ENCODE measurements around the gene HLA-A.
"Not testable (repeated sequence)": the region's sequence is repeated elsewhere in the genome, so short reads cannot be mapped to it uniquely, and the experiment has no call there.

Gene HLA-A

DNA sequence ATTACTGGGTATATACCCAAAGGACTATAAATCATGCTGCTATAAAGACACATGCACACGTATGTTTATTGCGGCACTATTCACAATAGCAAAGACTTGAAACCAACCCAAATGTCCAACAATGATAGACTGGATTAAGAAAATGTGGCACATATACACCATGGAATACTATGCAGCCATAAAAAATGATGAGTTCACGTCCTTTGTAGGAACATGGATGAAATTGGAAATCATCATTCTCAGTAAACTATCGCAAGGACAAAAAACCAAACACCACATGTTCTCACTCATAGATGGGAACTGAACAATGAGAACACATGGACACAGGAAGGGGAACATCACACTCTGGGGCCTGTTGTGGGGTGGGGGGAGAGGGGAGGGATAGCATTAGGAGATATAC lies 37.7 kb downstream of the HLA-A start:
- not testable (repeated sequence) for H3K27ac ChIP-seq, H3K4me3 ChIP-seq

DNA sequence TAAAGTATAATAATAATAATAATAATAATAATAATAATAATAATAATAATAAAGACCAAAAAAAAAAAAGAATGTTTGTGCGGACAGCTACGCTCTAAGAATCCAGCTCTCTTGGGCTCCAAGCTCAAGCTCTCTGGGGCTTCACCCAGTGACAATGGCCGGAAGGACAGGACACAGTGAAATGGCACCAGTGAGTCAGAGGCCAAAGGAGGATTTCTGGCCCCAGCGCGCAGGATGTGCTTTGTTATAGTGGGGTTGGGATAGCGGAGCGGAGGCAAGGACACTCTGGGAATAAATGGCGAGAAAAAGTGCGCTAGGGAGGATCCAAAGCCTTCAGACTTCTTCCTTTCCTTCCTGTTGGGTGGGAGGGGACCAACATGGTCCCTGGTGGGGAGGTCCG lies 38.2 kb downstream of the HLA-A start:
- peak overlapping the region in 1 of 21 experiments; percentile 42 for H3K27ac ChIP-seq
- H3K4me3 ChIP-seq, result no peak overlapping the region

DNA sequence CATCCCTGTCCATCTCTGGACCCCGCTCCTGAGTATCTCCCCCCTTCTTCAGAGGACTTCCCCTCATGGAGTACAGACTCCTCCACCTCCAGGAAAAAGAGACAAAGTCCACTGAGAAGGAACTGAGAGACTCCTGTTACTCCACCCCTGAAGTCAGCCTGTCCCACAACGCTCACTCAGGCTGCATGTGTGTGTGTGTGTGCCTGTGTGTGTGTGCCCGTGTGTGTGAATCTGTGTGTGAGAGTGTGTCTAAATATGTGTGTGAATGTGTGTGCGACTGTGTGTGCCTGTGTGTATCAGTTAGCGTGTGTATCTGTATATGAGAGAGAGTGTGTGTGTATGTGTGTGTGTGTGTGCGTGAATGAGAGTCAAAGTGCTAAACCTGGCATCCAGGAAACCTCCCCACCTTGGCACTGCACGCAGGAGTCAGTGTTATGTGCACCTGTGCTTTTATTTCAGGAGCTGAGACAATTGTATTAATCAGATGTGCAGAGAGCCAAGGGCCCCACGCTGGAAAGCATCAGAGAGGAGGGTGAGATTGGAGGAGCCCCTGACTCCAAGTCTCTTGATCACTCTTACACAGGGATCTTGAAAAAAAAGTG lies 39.0 kb downstream of the HLA-A start:
- Histone ChIP-seq H3K4me3 (no peak overlapping the region), H3K27ac (peak overlapping the region in 1 of 21 experiments; percentile 42)

DNA sequence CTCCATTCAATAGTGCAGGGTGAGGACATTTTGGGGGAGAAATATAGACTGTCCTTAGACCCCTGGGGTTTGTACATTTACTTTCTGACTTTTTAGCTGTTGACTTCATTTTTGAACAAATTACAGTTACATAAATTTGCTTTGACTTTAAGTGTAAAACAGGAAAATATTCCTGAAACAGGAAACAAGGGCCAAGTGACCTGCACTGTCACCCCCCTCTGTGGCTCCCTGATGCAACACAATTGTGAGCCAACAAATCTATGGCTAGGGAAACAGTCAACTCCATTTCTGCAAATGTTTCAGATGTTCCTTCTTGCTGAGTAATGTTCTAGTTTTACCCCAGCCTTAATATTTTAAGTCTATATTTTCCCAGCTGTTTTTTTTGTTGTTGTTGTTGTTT lies 39.8 kb downstream of the HLA-A start:
- no peak overlapping the region for H3K27ac ChIP-seq
- H3K4me3 ChIP-seq, result no peak overlapping the region

DNA sequence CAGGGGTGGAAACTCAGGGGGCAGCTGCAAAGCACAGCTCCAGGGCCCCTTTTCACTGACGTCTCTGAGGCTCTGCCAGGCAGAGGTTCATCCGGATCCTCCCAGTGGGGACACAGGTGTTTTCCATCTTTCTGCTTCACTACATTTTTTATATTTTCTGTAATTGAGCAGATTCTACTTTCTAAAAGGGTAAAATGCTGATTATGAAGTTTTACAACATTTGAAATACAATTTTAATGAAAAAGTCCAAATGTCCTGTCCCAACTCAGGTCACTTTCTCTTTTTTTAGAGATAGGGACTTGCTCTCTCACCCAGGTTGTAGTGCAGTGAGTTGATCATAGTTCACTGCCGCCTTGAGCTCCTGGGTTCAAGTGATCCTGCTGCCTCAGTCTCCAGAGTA lies 41.9 kb downstream of the HLA-A start:
- Histone ChIP-seq H3K27ac (no peak overlapping the region), H3K4me3 (no peak overlapping the region)

DNA sequence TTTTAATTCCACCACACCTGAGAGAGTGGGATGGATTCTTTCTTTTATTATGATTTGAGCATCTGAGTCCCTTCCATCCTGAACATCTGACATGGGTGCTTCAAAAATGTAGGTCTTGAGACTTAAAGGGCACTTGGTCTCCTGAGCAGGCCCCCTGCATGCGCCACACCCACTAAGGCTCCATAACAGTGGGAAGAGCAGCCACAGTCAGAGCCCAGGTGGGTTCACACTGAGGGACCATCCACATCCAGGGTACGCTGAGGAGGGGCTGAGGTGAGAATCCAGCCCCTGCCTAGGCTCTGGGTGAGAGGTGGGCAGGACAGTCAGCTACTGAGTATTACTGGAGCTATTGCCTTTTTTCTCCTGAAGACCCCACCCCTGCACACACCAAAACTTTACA lies 42.7 kb downstream of the HLA-A start:
- no peak overlapping the region for H3K4me3 ChIP-seq
- no peak overlapping the region for H3K27ac ChIP-seq

DNA sequence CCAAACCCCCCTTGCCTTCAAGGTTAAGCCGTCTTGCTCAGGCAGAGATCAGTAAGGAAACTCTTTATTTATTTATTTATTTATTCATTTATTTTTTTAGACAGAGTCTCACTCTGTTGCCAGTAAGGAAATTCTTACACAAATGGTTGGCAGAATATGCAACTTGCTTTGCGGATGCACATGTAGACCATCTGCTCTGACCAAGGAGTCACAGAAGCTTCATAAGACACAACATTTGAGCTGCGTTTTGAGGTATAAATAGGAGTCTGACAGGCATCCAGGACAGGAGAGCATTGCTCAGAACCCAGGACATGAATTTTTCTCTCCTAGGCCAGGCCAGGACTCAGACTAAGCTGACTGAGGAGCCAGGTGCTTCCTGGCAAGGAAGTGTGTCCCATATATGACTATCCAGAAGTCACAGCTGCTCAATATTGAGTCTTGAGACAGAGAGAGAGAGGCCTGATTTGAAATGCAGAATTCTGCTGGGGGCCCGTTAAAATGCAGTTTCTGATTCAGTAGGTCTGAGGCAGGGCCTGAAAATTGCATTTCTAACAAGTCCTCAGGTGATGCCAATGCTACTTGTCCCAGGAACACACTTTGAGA lies 43.9 kb downstream of the HLA-A start:
- Histone ChIP-seq H3K4me3 (no peak overlapping the region), H3K27ac (no peak overlapping the region)

DNA sequence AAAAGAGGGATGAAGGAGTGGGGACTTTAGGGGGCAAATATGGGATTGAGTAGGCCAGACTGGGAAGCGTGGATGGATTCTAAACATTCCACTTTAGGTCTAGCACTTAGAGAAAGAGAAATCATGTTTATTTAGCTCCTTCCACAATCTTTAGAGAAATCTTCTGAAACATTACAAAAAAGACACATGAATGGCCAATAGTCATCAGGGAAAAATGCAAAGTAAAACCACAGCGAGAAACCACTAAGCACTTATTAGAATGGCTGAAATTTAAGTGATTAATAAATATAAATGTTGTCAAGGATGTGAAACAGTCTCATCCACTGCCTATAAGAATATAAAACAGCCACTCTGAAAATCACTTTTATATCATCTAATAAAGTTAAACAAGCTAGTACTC lies 46.9 kb downstream of the HLA-A start:
- no peak overlapping the region for H3K4me3 ChIP-seq
- H3K27ac ChIP-seq, result no peak overlapping the region

DNA sequence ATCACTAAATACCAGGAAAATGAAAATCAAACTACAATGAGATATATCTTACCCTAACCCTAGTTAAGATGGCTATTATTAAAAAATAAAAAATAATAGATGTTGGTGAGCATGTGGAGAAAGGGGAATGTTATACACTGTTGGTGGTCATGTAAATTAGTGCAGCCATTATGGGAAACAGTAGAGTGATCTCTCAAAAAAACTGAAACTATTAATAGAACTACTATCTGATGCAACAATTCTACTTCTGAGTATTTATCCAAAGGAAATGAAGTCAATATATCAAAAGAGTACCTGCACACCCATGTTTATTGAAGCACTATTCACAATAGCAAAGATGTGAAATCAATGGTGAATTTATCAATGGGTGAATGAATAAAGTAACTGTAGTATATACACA lies 48.6 kb downstream of the HLA-A start:
- H3K27ac ChIP-seq, result no peak overlapping the region
- H3K4me3 ChIP-seq, result no peak overlapping the region

DNA sequence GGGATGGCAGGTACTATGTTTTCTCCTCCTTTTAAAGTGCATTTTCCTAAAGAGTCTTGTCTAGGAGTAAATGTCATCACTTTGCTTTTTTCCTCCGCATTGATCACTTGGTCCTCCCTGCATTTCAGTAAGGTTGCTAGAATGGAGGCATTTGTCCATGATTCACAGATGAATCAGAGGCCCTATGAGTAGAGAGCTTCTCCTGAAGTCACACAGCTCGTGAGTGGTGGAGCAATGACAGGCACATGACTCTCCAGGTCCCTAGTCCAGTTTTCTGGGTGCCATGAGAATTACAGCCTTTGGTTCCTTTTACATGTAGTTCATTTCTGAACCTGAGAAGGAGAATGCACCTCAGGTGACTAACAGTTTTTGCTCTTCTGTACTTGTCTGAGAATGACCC lies 50.5 kb downstream of the HLA-A start:
- Histone ChIP-seq H3K27ac (no peak overlapping the region), H3K4me3 (no peak overlapping the region)

DNA sequence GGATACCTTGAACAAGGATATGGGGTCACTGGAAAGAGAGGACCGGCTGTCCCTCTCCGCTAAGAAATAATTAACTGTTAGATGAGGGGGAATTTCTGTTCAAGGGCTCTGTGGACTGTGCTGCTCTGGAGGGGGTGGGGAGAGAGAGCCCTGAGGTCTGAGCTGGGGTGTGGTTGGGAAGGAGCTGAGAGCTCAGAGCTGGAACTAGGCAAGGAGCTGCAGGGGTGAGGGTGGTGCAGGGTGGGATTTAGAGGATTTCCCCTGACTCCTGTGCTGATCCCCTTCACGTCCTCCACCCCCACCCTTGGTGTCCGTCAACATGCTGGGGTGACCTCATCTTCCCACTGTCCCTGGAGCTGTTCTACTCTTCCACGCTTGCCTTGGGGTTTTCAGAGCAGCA lies 52.5 kb downstream of the HLA-A start:
- no peak overlapping the region for H3K4me3 ChIP-seq
- no peak overlapping the region for H3K27ac ChIP-seq

DNA sequence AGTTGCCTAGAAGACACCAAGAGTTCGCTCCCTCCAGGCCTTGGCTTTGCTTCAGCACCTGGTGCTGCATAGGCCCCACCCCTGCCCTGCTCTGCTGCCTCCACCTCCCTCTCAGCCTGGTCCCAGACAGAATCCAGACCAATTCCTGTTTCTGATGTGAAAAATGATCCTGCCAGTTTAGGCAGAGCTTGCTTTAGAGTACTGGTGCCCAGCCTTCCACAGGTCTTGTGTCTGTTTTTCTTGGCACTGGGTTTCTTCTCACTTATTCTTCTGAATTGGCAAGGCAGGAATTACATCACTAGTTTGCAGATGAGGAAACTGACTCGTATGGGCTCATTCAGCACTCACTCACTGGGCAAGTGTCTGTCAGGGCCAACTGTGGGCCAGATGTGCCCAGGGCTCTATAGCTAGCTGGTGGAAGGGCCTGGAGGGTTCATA lies 53.0 kb downstream of the HLA-A start:
- H3K27ac ChIP-seq, result no peak overlapping the region
- no peak overlapping the region for H3K4me3 ChIP-seq
